ENCODE results near the gene UFC1. TPM values are rescaled to one million over a fixed set of nuclear protein-coding genes. Genes with fewer than 3 reads are reported as not detected.

Gene UFC1
- total RNA-seq, 2 donors from 2014 or later, result 152 to 154 TPM

GRCh38 chr1:161153176-161153575 lies 602 bp upstream of the UFC1 start:
- H3K9me3 ChIP-seq (ENCODE audit: control insufficient read depth, low read length, poor library complexity, severe bottlenecking), result no peaks in the 10 kb centered on the region
- DNase-seq (no peak), ATAC-seq (no peak)
- no peaks in the 10 kb centered on the region for H3K27me3 Mint-ChIP-seq
- peak overlapping the region; percentile 98 for H3K4me3 Mint-ChIP-seq
- H3K36me3 Mint-ChIP-seq (ENCODE audit: low read depth), result peaks cover 6% of the 10 kb centered on the region
- peak overlapping the region; percentile 99 for H3K27ac Mint-ChIP-seq
- H3K4me1 Mint-ChIP-seq, result peaks cover 26% of the 10 kb centered on the region

GRCh38 chr1:161157867-161158266 lies 4.1 kb downstream of the UFC1 start:
- ATAC-seq, result no peak
- peaks cover 55% of the 10 kb centered on the region for H3K4me1 Mint-ChIP-seq
- H3K27ac Mint-ChIP-seq, result peak overlapping the region; percentile 97
- no peak for DNase-seq
- peak overlapping the region; percentile 93 for H3K4me3 Mint-ChIP-seq
- no peaks in the 10 kb centered on the region for H3K9me3 ChIP-seq (ENCODE audit: control insufficient read depth, low read length, poor library complexity, severe bottlenecking)
- H3K36me3 Mint-ChIP-seq (ENCODE audit: low read depth), result peaks cover 9% of the 10 kb centered on the region
- H3K27me3 Mint-ChIP-seq, result no peaks in the 10 kb centered on the region

- Mint-ChIP-seq H3K36me3 (ENCODE audit: low read depth) (peaks cover 13% of the 10 kb centered on the region), H3K27me3 (no peaks in the 10 kb centered on the region), H3K27ac (peak overlapping the region; percentile 97), H3K4me3 (peak overlapping the region; percentile 93), H3K4me1 (peaks cover 61% of the 10 kb centered on the region)
- no peak for DNase-seq
- no peaks in the 10 kb centered on the region for H3K9me3 ChIP-seq (ENCODE audit: control insufficient read depth, low read length, poor library complexity, severe bottlenecking)
- ATAC-seq, result no peak
These were observed 4.7 kb downstream of the UFC1 start for GRCh38 chr1:161158316-161159010.

GRCh38 chr1:161159087-161159912 lies 5.5 kb downstream of the UFC1 start, which contains the start of gene USP21:
USP21 (plus strand) TSS chr1:161159500; CDS start chr1:161160641, 1,141 bp downstream.
- H3K36me3 Mint-ChIP-seq (ENCODE audit: low read depth), result peaks cover 12% of the 10 kb centered on the region
- H3K4me1 Mint-ChIP-seq, result peaks cover 59% of the 10 kb centered on the region
- peak within 1 kb of the TSS; percentile 97 for H3K27ac Mint-ChIP-seq
- peak within 1 kb of the TSS; percentile 93 for H3K4me3 Mint-ChIP-seq
- H3K27me3 Mint-ChIP-seq, result no peaks in the 10 kb centered on the region
- DNase-seq (peak; percentile 86 to 88 (median 87)), ATAC-seq (peak; percentile 91)
- no peaks in the 10 kb centered on the region for H3K9me3 ChIP-seq (ENCODE audit: control insufficient read depth, low read length, poor library complexity, severe bottlenecking)

GRCh38 chr1:161159913-161160243 lies 6.1 kb downstream of the UFC1 start:
- peaks cover 12% of the 10 kb centered on the region for H3K36me3 Mint-ChIP-seq (ENCODE audit: low read depth)
- H3K4me3 Mint-ChIP-seq, result peak overlapping the region; percentile 93
- H3K4me1 Mint-ChIP-seq, result peaks cover 54% of the 10 kb centered on the region
- peak overlapping the region; percentile 97 for H3K27ac Mint-ChIP-seq
- DNase-seq, result no peak
- no peak for ATAC-seq
- no peaks in the 10 kb centered on the region for H3K27me3 Mint-ChIP-seq
- no peaks in the 10 kb centered on the region for H3K9me3 ChIP-seq (ENCODE audit: control insufficient read depth, low read length, poor library complexity, severe bottlenecking)

- peak overlapping the region; percentile 93 for H3K4me3 Mint-ChIP-seq
- peak overlapping the region; percentile 16 for H3K27ac Mint-ChIP-seq
- H3K4me1 Mint-ChIP-seq, result peaks cover 50% of the 10 kb centered on the region
- H3K9me3 ChIP-seq (ENCODE audit: control insufficient read depth, low read length, poor library complexity, severe bottlenecking), result no peaks in the 10 kb centered on the region
- no peak for ATAC-seq
- DNase-seq, result no peak
- H3K36me3 Mint-ChIP-seq (ENCODE audit: low read depth), result peaks cover 12% of the 10 kb centered on the region
- H3K27me3 Mint-ChIP-seq, result no peaks in the 10 kb centered on the region
These were observed 6.9 kb downstream of the UFC1 start for GRCh38 chr1:161160671-161161145.

GRCh38 chr1:161161652-161162051 lies 7.9 kb downstream of the UFC1 start:
- peaks cover 55% of the 10 kb centered on the region for H3K4me1 Mint-ChIP-seq
- peak overlapping the region; percentile 93 for H3K4me3 Mint-ChIP-seq
- H3K27ac Mint-ChIP-seq, result peak overlapping the region; percentile 97
- DNase-seq, result no peak
- H3K36me3 Mint-ChIP-seq (ENCODE audit: low read depth), result peaks cover 12% of the 10 kb centered on the region
- ATAC-seq, result no peak
- no peaks in the 10 kb centered on the region for H3K9me3 ChIP-seq (ENCODE audit: control insufficient read depth, low read length, poor library complexity, severe bottlenecking)
- no peaks in the 10 kb centered on the region for H3K27me3 Mint-ChIP-seq

- DNase-seq (no peak), ATAC-seq (no peak)
- no peaks in the 10 kb centered on the region for H3K9me3 ChIP-seq (ENCODE audit: control insufficient read depth, low read length, poor library complexity, severe bottlenecking)
- H3K4me3 Mint-ChIP-seq, result no peak overlapping the region
- peaks cover 57% of the 10 kb centered on the region for H3K4me1 Mint-ChIP-seq
- H3K27me3 Mint-ChIP-seq, result no peaks in the 10 kb centered on the region
- H3K27ac Mint-ChIP-seq, result peak overlapping the region; percentile 97
- H3K36me3 Mint-ChIP-seq (ENCODE audit: low read depth), result peaks cover 11% of the 10 kb centered on the region
These were observed 8.3 kb downstream of the UFC1 start for GRCh38 chr1:161162052-161162451.

GRCh38 chr1:161162806-161163205 lies 9.0 kb downstream of the UFC1 start:
- ATAC-seq (no peak), DNase-seq (no peak)
- H3K27me3 Mint-ChIP-seq, result no peaks in the 10 kb centered on the region
- no peak overlapping the region for H3K4me3 Mint-ChIP-seq
- peaks cover 58% of the 10 kb centered on the region for H3K4me1 Mint-ChIP-seq
- peaks cover 9% of the 10 kb centered on the region for H3K36me3 Mint-ChIP-seq (ENCODE audit: low read depth)
- peak overlapping the region; percentile 97 for H3K27ac Mint-ChIP-seq
- no peaks in the 10 kb centered on the region for H3K9me3 ChIP-seq (ENCODE audit: control insufficient read depth, low read length, poor library complexity, severe bottlenecking)

GRCh38 chr1:161163793-161164192 lies 10.0 kb downstream of the UFC1 start:
- peaks cover 55% of the 10 kb centered on the region for H3K4me1 Mint-ChIP-seq
- peak overlapping the region; percentile 49 for H3K4me3 Mint-ChIP-seq
- H3K9me3 ChIP-seq (ENCODE audit: control insufficient read depth, low read length, poor library complexity, severe bottlenecking), result no peaks in the 10 kb centered on the region
- peaks cover 9% of the 10 kb centered on the region for H3K36me3 Mint-ChIP-seq (ENCODE audit: low read depth)
- peak overlapping the region; percentile 97 for H3K27ac Mint-ChIP-seq
- no peak for ATAC-seq
- no peaks in the 10 kb centered on the region for H3K27me3 Mint-ChIP-seq
- DNase-seq, result no peak

GRCh38 chr1:161164901-161165610 lies 11.3 kb downstream of the UFC1 start:
- peak overlapping the region; percentile 73 for H3K4me3 Mint-ChIP-seq
- peaks cover 7% of the 10 kb centered on the region for H3K36me3 Mint-ChIP-seq (ENCODE audit: low read depth)
- H3K4me1 Mint-ChIP-seq, result peaks cover 49% of the 10 kb centered on the region
- H3K27me3 Mint-ChIP-seq, result no peaks in the 10 kb centered on the region
- peak overlapping the region; percentile 97 for H3K27ac Mint-ChIP-seq
- H3K9me3 ChIP-seq (ENCODE audit: control insufficient read depth, low read length, poor library complexity, severe bottlenecking), result no peaks in the 10 kb centered on the region
- no peak for DNase-seq
- ATAC-seq, result no peak

- Mint-ChIP-seq H3K27me3 (no peaks in the 10 kb centered on the region), H3K4me1 (peaks cover 46% of the 10 kb centered on the region), H3K27ac (peak within 1 kb of the TSS; percentile 97), H3K36me3 (ENCODE audit: low read depth) (peaks cover 8% of the 10 kb centered on the region), H3K4me3 (peak within 1 kb of the TSS; percentile 94)
- DNase-seq (peak; percentile 80 to 87 (median 81)), ATAC-seq (peak; percentile 92)
- no peaks in the 10 kb centered on the region for H3K9me3 ChIP-seq (ENCODE audit: control insufficient read depth, low read length, poor library complexity, severe bottlenecking)
These were observed 12.2 kb downstream of the UFC1 start, which contains the start of gene PPOX for GRCh38 chr1:161165742-161166668. PPOX (plus strand) TSS chr1:161166426; CDS start chr1:161166848, 422 bp downstream.

All from T-helper 17 cell (primary cell).